SJCRH30 (cell line): ENCODE data around the gene SPEF1. TPM values are rescaled to one million over a fixed set of nuclear protein-coding genes. Genes with fewer than 3 reads are reported as not detected.
"Not testable (repeated sequence)": the region's sequence is repeated elsewhere in the genome, so short reads cannot be mapped to it uniquely, and the experiment has no call there.

Experiments
- DNase-seq, 2 experiments: peaks; one replicate each; pipeline ENCODE4 v3.0.0-alpha.2; 2015 to 2020
- H3K27ac ChIP-seq: fragments of 250-450 bp; sonication (Bioruptor Pico); 2 replicates; pipeline ENCODE4 v1.5.1; 2020; ENCODE audit warnings: mild to moderate bottlenecking, moderate library complexity
- H3K27me3 ChIP-seq: fragments of 250-450 bp; sonication (Bioruptor Pico); 2 replicates; pipeline ENCODE4 v1.5.1; 2020; ENCODE audit warnings: mild to moderate bottlenecking, moderate library complexity
- H3K36me3 ChIP-seq: fragments of 250-450 bp; sonication (Bioruptor Pico); 2 replicates; pipeline ENCODE4 v1.5.1; 2020; ENCODE audit warnings: mild to moderate bottlenecking, moderate library complexity
- H3K4me1 ChIP-seq: fragments of 250-450 bp; sonication (Bioruptor Pico); 2 replicates; pipeline ENCODE4 v1.5.1; 2020; ENCODE audit warnings: mild to moderate bottlenecking, moderate library complexity
- H3K4me3 ChIP-seq: fragments of 250-450 bp; sonication (Bioruptor Pico); 2 replicates; pipeline ENCODE4 v1.5.1; 2020; ENCODE audit warnings: mild to moderate bottlenecking, moderate library complexity
- H3K9me3 ChIP-seq: fragments of 250-450 bp; sonication (Bioruptor Pico); replicated peaks from 2 replicates; pipeline ENCODE4 v1.5.1; 2020; ENCODE audit warnings: mild to moderate bottlenecking, moderate library complexity
- total RNA-seq: library from RNA; depleted of rRNA; stranded (reverse); fragments of >200 nt; shearing (Covaris generic); gene quantifications from 2 replicates; pipeline ENCODE4 v1.2.3, GENCODE V29; 2014; rRNA removed

SPEF1 gene
- total RNA-seq, result 0.08 and 0.16 TPM in 2 replicates

GRCh38 chr20:3781153-3781910 is at the start of gene SPEF1:
Gene SPEF1 (minus strand): TSS chr20:3781448. CDS start chr20:3781287, 161 bp downstream.
- Histone ChIP-seq H3K4me1 (no peaks in the 10 kb centered on the region), H3K27me3 (no peaks in the 10 kb centered on the region), H3K9me3 (no peaks in the 10 kb centered on the region), H3K4me3 (peak within 1 kb of the TSS; percentile 29), H3K36me3 (no peaks in the 10 kb centered on the region), H3K27ac (no peak within 1 kb of the TSS)
- peak; percentile 91 to 96 for DNase-seq

- not testable (repeated sequence) for DNase-seq, H3K27ac ChIP-seq, H3K4me1 ChIP-seq, H3K36me3 ChIP-seq, H3K9me3 ChIP-seq, H3K4me3 ChIP-seq, H3K27me3 ChIP-seq
Measured at GRCh38 chr20:3829891-3830290, 48.6 kb upstream of the SPEF1 start.

GRCh38 chr20:3828798-3829197 is 47.5 kb upstream of the SPEF1 start:
- no peak for DNase-seq
- no peak overlapping the region for H3K4me3 ChIP-seq

GRCh38 chr20:3826420-3826819 is 45.2 kb upstream of the SPEF1 start:
- Histone ChIP-seq H3K27me3 (no peaks in the 10 kb centered on the region), H3K4me1 (peaks cover 2% of the 10 kb centered on the region), H3K27ac (no peak overlapping the region), H3K4me3 (no peak overlapping the region), H3K9me3 (no peaks in the 10 kb centered on the region), H3K36me3 (no peaks in the 10 kb centered on the region; the same call in none of the 2 replicates)
- DNase-seq, result no peak

More at GRCh38 chr20:3828798-3829197, 47.5 kb upstream of the SPEF1 start:
- H3K9me3 ChIP-seq, result no peaks in the 10 kb centered on the region
- H3K36me3 ChIP-seq, result no peaks in the 10 kb centered on the region; the same call in none of the 2 replicates
- no peak overlapping the region for H3K27ac ChIP-seq
- no peaks in the 10 kb centered on the region for H3K27me3 ChIP-seq
- no peaks in the 10 kb centered on the region for H3K4me1 ChIP-seq

- no peak overlapping the region for H3K4me3 ChIP-seq
- DNase-seq, result no peak
Measured at GRCh38 chr20:3825526-3825925, 44.3 kb upstream of the SPEF1 start.

GRCh38 chr20:3823881-3824280 is 42.6 kb upstream of the SPEF1 start:
- H3K27ac ChIP-seq, result no peak overlapping the region
- DNase-seq, result no peak
- H3K4me3 ChIP-seq, result no peak overlapping the region
- no peaks in the 10 kb centered on the region; the same call in none of the 2 replicates for H3K36me3 ChIP-seq
- peaks cover 4% of the 10 kb centered on the region for H3K4me1 ChIP-seq
- H3K27me3 ChIP-seq, result no peaks in the 10 kb centered on the region
- H3K9me3 ChIP-seq, result no peaks in the 10 kb centered on the region

More at GRCh38 chr20:3825526-3825925, 44.3 kb upstream of the SPEF1 start:
- no peaks in the 10 kb centered on the region; the same call in none of the 2 replicates for H3K36me3 ChIP-seq
- H3K27ac ChIP-seq, result no peak overlapping the region
- no peaks in the 10 kb centered on the region for H3K27me3 ChIP-seq
- H3K9me3 ChIP-seq, result no peaks in the 10 kb centered on the region
- H3K4me1 ChIP-seq, result peaks cover 4% of the 10 kb centered on the region

- Histone ChIP-seq H3K4me3 (no peak overlapping the region), H3K27me3 (no peaks in the 10 kb centered on the region), H3K36me3 (no peaks in the 10 kb centered on the region; the same call in none of the 2 replicates), H3K4me1 (peaks cover 11% of the 10 kb centered on the region), H3K9me3 (no peaks in the 10 kb centered on the region), H3K27ac (no peak overlapping the region)
- no peak for DNase-seq
Measured at GRCh38 chr20:3821996-3822395, 40.7 kb upstream of the SPEF1 start.

- H3K4me1 ChIP-seq, result peaks cover 11% of the 10 kb centered on the region
- peak overlapping the region; percentile 96 for H3K27ac ChIP-seq
- H3K27me3 ChIP-seq, result no peaks in the 10 kb centered on the region
- DNase-seq, result no peak
- peak overlapping the region; percentile 89 for H3K4me3 ChIP-seq
- no peaks in the 10 kb centered on the region for H3K9me3 ChIP-seq
- H3K36me3 ChIP-seq, result no peaks in the 10 kb centered on the region; the same call in none of the 2 replicates
Measured at GRCh38 chr20:3820901-3821727, 39.9 kb upstream of the SPEF1 start.

GRCh38 chr20:3820048-3820900 is 39.0 kb upstream of the SPEF1 start, which contains the start of gene AP5S1:
Gene AP5S1 (plus strand): TSS chr20:3820547. CDS start chr20:3822118, 1,571 bp downstream.
- peak within 1 kb of the TSS; percentile 89 for H3K4me3 ChIP-seq
- H3K4me1 ChIP-seq, result peaks cover 11% of the 10 kb centered on the region
- peak within 1 kb of the TSS; percentile 96 for H3K27ac ChIP-seq
- H3K27me3 ChIP-seq, result no peaks in the 10 kb centered on the region
- no peaks in the 10 kb centered on the region for H3K9me3 ChIP-seq
- peak; percentile 95 for DNase-seq
- H3K36me3 ChIP-seq, result no peaks in the 10 kb centered on the region; the same call in none of the 2 replicates

GRCh38 chr20:3819411-3820047 is 38.3 kb upstream of the SPEF1 start:
- Histone ChIP-seq H3K27ac (peak overlapping the region; percentile 96), H3K9me3 (no peaks in the 10 kb centered on the region), H3K36me3 (no peaks in the 10 kb centered on the region), H3K4me1 (peaks cover 11% of the 10 kb centered on the region), H3K4me3 (peak overlapping the region; percentile 89), H3K27me3 (no peaks in the 10 kb centered on the region)
- DNase-seq, result no peak

GRCh38 chr20:3818155-3819151 is 37.2 kb upstream of the SPEF1 start:
- H3K4me1 ChIP-seq, result peaks cover 11% of the 10 kb centered on the region
- H3K36me3 ChIP-seq, result no peaks in the 10 kb centered on the region
- DNase-seq, result peak; percentile 88 to 94
- no peak overlapping the region for H3K27ac ChIP-seq
- H3K27me3 ChIP-seq, result no peaks in the 10 kb centered on the region
- H3K9me3 ChIP-seq, result no peaks in the 10 kb centered on the region
- H3K4me3 ChIP-seq, result no peak overlapping the region

- H3K36me3 ChIP-seq, result no peaks in the 10 kb centered on the region
- no peak for DNase-seq
- no peak overlapping the region for H3K4me3 ChIP-seq
- H3K9me3 ChIP-seq, result no peaks in the 10 kb centered on the region
- peaks cover 16% of the 10 kb centered on the region for H3K4me1 ChIP-seq
- no peak overlapping the region for H3K27ac ChIP-seq
- H3K27me3 ChIP-seq, result no peaks in the 10 kb centered on the region
Measured at GRCh38 chr20:3815703-3816315, 34.6 kb upstream of the SPEF1 start.
